WTC11 (cell line): Measurements from ENCODE around the gene KLHL40. TPM values are rescaled to one million over a fixed set of nuclear protein-coding genes. Genes with fewer than 3 reads are reported as not detected.

Experiments used
- ATAC-seq: fragments of 200-7000 bp; cut with Tn5 transposase; 2 replicates; pipeline ENCODE4 v1.10.0; 2021; ENCODE audit warnings: mild to moderate bottlenecking, moderate library complexity
- CTCF ChIA-PET: fragments of 300-600 bp; sonication (Branson Sonifier 250); formaldehyde crosslinking; loops from one replicate; lab custom pipeline; 2021; ENCODE audit warnings: antibody characterized with exemption; lab: Charles Lee
- POLR2A ChIA-PET: fragments of 350-600 bp; sonication (Branson Sonifier 250); formaldehyde crosslinking; loops from one replicate; lab custom pipeline; 2021; ENCODE audit warnings: antibody characterized with exemption; lab: Charles Lee
- DNase-seq: peaks from one replicate; pipeline ENCODE4 v3.0.0; 2021; ENCODE audit warnings: low spot score
- H3K27ac Mint-ChIP-seq: 2 replicates; pipeline ENCODE4 v1.8.0; 2021; ENCODE audit warnings: mixed read lengths
- H3K27me3 Mint-ChIP-seq: 2 replicates; pipeline ENCODE4 v1.8.0; 2021; ENCODE audit warnings: low read depth, mild to moderate bottlenecking, moderate library complexity, mixed read lengths
- H3K36me3 Mint-ChIP-seq: 2 replicates; pipeline ENCODE4 v1.8.0; 2021; ENCODE audit warnings: mixed read lengths
- H3K4me1 Mint-ChIP-seq: 2 replicates; pipeline ENCODE4 v1.8.0; 2022; ENCODE audit warnings: mixed read lengths
- H3K4me3 Mint-ChIP-seq: 2 replicates; pipeline ENCODE4 v1.8.0; 2021; ENCODE audit warnings: mild to moderate bottlenecking, moderate library complexity, mixed read lengths
- H3K9me3 Mint-ChIP-seq: 2 replicates; pipeline ENCODE4 v1.8.0; 2021; ENCODE audit warnings: mixed read lengths
- ELF4 ChIP-seq: sonication (generic); formaldehyde crosslinking; IDR thresholded peaks from 2 replicates; pipeline ENCODE4 v1.8.1; 2022; ENCODE audit warnings: low read depth, mild to moderate bottlenecking, moderate library complexity, missing genetic modification reagents
- FOXJ3 ChIP-seq: sonication (generic); formaldehyde crosslinking; IDR thresholded peaks from 2 replicates; pipeline ENCODE4 v1.9.0; 2021; ENCODE audit warnings: missing genetic modification reagents, mild to moderate bottlenecking, borderline replicate concordance
- FOXK1 ChIP-seq: sonication (generic); formaldehyde crosslinking; IDR thresholded peaks from 2 replicates; pipeline ENCODE4 v1.8.0; 2022; ENCODE audit warnings: mild to moderate bottlenecking, moderate library complexity, missing genetic modification reagents
- GRHL2 ChIP-seq: fragments of 250-450 bp; sonication (Bioruptor Pico); IDR thresholded peaks from 2 replicates; pipeline ENCODE4 v1.8.0; 2022; ENCODE audit warnings: mild to moderate bottlenecking, moderate library complexity; ENCODE audit not compliant: insufficient replicate concordance, severe bottlenecking
- MXD4 ChIP-seq: fragments of 250-450 bp; sonication (Bioruptor Pico); IDR thresholded peaks from 2 replicates; pipeline ENCODE4 v1.8.0; 2021; ENCODE audit warnings: mild to moderate bottlenecking, moderate library complexity, borderline replicate concordance
- MYBL2 ChIP-seq: sonication (generic); formaldehyde crosslinking; IDR thresholded peaks from 2 replicates; pipeline ENCODE4 v1.8.1; 2023; ENCODE audit warnings: mild to moderate bottlenecking, moderate library complexity, missing genetic modification reagents
- NR3C1 ChIP-seq: sonication (generic); formaldehyde crosslinking; conservative IDR thresholded peaks from 2 replicates; pipeline ENCODE4 v1.8.1; 2023; ENCODE audit warnings: low read depth, mild to moderate bottlenecking, missing genetic modification reagents
- TEAD4 ChIP-seq: sonication (generic); formaldehyde crosslinking; IDR thresholded peaks from 2 replicates; pipeline ENCODE4 v1.8.0; 2022; ENCODE audit warnings: mild to moderate bottlenecking, missing genetic modification reagents
- ZNF138 ChIP-seq: sonication (generic); formaldehyde crosslinking; conservative IDR thresholded peaks from 2 replicates; pipeline ENCODE4 v1.8.1; 2022; ENCODE audit warnings: mild to moderate bottlenecking, moderate library complexity, missing genetic modification reagents
- ZNF416 ChIP-seq: fragments of 250-450 bp; sonication (Bioruptor Pico); IDR thresholded peaks from 2 replicates; pipeline ENCODE4 v1.9.0; 2021; ENCODE audit warnings: mild to moderate bottlenecking, inconsistent platforms
- ZNF423 ChIP-seq: fragments of 250-450 bp; sonication (Bioruptor Pico); IDR thresholded peaks from 2 replicates; pipeline ENCODE4 v2.1.2; 2022; ENCODE audit warnings: mild to moderate bottlenecking, moderate library complexity
- total RNA-seq: library from RNA; stranded (reverse); gene quantifications from 3 replicates; pipeline ENCODE4 v1.2.3, GENCODE V29; 2021
- TF ChIP-seq, protein P1 (sequence below): sonication (generic); formaldehyde crosslinking; IDR thresholded peaks from 2 replicates; pipeline ENCODE4 v1.8.0; 2022; ENCODE audit warnings: mild to moderate bottlenecking, missing genetic modification reagents
- TF ChIP-seq, protein P2 (sequence below): sonication (generic); formaldehyde crosslinking; IDR thresholded peaks from 2 replicates; pipeline ENCODE4 v1.8.1; 2022; ENCODE audit warnings: low read depth, missing genetic modification reagents, borderline replicate concordance
- TF ChIP-seq, protein P3 (sequence below): fragments of 250-450 bp; sonication (Bioruptor Pico); IDR thresholded peaks from 2 replicates; pipeline ENCODE4 v1.9.0; 2021; ENCODE audit warnings: mild to moderate bottlenecking, borderline replicate concordance
- TF ChIP-seq, protein P4 (sequence below): sonication (generic); formaldehyde crosslinking; IDR thresholded peaks from 2 replicates; pipeline ENCODE4 v1.8.0; 2022; ENCODE audit warnings: mild to moderate bottlenecking, missing genetic modification reagents
- TF ChIP-seq, protein P5 (sequence below): sonication (generic); formaldehyde crosslinking; IDR thresholded peaks from 2 replicates; pipeline ENCODE4 v1.8.0; 2023; ENCODE audit warnings: missing genetic modification reagents, mild to moderate bottlenecking, borderline replicate concordance

Gene KLHL40
- total RNA-seq, 1 experiment from 2014 or later = not detected

DNA sequence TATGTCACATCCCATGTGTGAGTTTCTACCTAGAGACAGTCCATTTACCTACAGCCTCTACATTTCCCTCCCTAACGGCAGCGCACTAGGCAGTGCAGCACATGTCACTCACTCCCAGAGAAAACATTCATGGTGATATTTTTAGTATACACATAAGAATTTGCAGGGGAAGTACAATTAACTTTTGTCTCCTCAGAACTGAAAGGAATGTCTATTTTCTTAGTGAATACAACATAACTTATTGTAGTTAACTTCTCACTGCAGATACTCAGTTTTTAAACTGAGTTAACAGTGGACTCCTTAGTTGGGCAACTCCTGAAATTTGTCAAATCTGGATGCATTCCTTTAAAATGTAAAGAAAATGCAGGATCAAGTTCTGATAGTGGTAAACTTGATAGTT lies 36.3 kb upstream of the KLHL40 start:
- ATAC-seq (no peak), DNase-seq (no peak)
- TF ChIP-seq MYBL2 (CRISPR knock-in tag) (no peak), GRHL2 (no peak)
- TF ChIP-seq, protein P1, sequence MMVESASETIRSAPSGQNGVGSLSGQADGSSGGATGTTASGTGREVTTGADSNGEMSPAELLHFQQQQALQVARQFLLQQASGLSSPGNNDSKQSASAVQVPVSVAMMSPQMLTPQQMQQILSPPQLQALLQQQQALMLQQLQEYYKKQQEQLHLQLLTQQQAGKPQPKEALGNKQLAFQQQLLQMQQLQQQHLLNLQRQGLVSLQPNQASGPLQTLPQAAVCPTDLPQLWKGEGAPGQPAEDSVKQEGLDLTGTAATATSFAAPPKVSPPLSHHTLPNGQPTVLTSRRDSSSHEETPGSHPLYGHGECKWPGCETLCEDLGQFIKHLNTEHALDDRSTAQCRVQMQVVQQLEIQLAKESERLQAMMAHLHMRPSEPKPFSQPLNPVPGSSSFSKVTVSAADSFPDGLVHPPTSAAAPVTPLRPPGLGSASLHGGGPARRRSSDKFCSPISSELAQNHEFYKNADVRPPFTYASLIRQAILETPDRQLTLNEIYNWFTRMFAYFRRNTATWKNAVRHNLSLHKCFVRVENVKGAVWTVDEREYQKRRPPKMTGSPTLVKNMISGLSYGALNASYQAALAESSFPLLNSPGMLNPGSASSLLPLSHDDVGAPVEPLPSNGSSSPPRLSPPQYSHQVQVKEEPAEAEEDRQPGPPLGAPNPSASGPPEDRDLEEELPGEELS (CRISPR knock-in tag) = no peak
- Mint-ChIP-seq H3K27ac (0 out of 2 replicates have a peak overlapping the region, but pooled peaks have one; percentile 50), H3K9me3 (no peaks in the 10 kb centered on the region), H3K27me3 (no peaks in the 10 kb centered on the region), H3K4me1 (peaks cover 44% of the 10 kb centered on the region), H3K36me3 (peaks cover 35% of the 10 kb centered on the region), H3K4me3 (no peak overlapping the region)
- POLR2A ChIA-PET = interaction anchor here (1.3 kb wide), 1 partner anchor 98 kb away, joined by 4 read pairs; no protein-coding TSS in a partner anchor
- CTCF ChIA-PET = interaction anchor here (1.3 to 2.5 kb wide), 2 partner anchors 96 to 122 kb away, joined by 3 to 19 read pairs; no protein-coding TSS in a partner anchor

DNA sequence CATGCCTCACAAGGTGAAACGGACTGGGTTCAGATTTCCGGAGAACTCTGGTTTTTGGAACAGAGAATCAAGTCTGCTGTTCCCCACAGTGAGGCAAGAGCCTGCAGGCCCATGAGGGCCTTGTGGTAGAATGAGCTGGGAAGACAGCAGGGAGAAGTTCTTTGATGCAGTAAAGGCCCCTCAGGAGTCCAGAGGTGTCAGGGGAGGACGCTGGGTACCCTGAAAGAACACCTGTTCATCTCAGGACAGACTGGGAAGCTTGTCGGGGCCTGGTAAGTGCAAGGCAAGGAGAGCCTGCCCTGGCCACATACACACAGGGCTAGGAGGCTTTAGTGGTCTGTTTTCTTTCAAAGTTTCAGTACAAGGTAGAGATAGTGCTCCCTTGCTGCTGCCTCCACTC lies 35.6 kb upstream of the KLHL40 start:
- no peak for TF ChIP-seq FOXK1 (CRISPR knock-in tag)
- TF ChIP-seq, protein P2, sequence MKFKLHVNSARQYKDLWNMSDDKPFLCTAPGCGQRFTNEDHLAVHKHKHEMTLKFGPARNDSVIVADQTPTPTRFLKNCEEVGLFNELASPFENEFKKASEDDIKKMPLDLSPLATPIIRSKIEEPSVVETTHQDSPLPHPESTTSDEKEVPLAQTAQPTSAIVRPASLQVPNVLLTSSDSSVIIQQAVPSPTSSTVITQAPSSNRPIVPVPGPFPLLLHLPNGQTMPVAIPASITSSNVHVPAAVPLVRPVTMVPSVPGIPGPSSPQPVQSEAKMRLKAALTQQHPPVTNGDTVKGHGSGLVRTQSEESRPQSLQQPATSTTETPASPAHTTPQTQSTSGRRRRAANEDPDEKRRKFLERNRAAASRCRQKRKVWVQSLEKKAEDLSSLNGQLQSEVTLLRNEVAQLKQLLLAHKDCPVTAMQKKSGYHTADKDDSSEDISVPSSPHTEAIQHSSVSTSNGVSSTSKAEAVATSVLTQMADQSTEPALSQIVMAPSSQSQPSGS = no peak
- TF ChIP-seq ZNF416 (CRISPR knock-in tag) = no peak
- TF ChIP-seq ELF4 (CRISPR knock-in tag) = no peak
- no peak for TF ChIP-seq ZNF138 (CRISPR knock-in tag)
- TF ChIP-seq ZNF423 (CRISPR knock-in tag) = no peak
- TF ChIP-seq, protein P3, sequence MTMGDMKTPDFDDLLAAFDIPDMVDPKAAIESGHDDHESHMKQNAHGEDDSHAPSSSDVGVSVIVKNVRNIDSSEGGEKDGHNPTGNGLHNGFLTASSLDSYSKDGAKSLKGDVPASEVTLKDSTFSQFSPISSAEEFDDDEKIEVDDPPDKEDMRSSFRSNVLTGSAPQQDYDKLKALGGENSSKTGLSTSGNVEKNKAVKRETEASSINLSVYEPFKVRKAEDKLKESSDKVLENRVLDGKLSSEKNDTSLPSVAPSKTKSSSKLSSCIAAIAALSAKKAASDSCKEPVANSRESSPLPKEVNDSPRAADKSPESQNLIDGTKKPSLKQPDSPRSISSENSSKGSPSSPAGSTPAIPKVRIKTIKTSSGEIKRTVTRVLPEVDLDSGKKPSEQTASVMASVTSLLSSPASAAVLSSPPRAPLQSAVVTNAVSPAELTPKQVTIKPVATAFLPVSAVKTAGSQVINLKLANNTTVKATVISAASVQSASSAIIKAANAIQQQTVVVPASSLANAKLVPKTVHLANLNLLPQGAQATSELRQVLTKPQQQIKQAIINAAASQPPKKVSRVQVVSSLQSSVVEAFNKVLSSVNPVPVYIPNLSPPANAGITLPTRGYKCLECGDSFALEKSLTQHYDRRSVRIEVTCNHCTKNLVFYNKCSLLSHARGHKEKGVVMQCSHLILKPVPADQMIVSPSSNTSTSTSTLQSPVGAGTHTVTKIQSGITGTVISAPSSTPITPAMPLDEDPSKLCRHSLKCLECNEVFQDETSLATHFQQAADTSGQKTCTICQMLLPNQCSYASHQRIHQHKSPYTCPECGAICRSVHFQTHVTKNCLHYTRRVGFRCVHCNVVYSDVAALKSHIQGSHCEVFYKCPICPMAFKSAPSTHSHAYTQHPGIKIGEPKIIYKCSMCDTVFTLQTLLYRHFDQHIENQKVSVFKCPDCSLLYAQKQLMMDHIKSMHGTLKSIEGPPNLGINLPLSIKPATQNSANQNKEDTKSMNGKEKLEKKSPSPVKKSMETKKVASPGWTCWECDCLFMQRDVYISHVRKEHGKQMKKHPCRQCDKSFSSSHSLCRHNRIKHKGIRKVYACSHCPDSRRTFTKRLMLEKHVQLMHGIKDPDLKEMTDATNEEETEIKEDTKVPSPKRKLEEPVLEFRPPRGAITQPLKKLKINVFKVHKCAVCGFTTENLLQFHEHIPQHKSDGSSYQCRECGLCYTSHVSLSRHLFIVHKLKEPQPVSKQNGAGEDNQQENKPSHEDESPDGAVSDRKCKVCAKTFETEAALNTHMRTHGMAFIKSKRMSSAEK = 0 out of 2 replicates have a peak, but pooled peaks have one; percentile 30
- TF ChIP-seq MXD4 (CRISPR knock-in tag) = no peak
- no peaks in the 10 kb centered on the region for H3K27me3 Mint-ChIP-seq
- ChIA-PET CTCF (interaction anchor here (3.6 to 4.5 kb wide), 2 partner anchors 95 to 100 kb away, joined by 30 to 32 read pairs; no protein-coding TSS in a partner anchor), POLR2A (no interaction called here)
- no peaks in the 10 kb centered on the region for H3K9me3 Mint-ChIP-seq
- peaks cover 30% of the 10 kb centered on the region for H3K36me3 Mint-ChIP-seq
- DNase-seq (no peak), ATAC-seq (no peak)
- peak overlapping the region; percentile 78 for H3K27ac Mint-ChIP-seq
- H3K4me1 Mint-ChIP-seq = peaks cover 44% of the 10 kb centered on the region
- H3K4me3 Mint-ChIP-seq = no peak overlapping the region

DNA sequence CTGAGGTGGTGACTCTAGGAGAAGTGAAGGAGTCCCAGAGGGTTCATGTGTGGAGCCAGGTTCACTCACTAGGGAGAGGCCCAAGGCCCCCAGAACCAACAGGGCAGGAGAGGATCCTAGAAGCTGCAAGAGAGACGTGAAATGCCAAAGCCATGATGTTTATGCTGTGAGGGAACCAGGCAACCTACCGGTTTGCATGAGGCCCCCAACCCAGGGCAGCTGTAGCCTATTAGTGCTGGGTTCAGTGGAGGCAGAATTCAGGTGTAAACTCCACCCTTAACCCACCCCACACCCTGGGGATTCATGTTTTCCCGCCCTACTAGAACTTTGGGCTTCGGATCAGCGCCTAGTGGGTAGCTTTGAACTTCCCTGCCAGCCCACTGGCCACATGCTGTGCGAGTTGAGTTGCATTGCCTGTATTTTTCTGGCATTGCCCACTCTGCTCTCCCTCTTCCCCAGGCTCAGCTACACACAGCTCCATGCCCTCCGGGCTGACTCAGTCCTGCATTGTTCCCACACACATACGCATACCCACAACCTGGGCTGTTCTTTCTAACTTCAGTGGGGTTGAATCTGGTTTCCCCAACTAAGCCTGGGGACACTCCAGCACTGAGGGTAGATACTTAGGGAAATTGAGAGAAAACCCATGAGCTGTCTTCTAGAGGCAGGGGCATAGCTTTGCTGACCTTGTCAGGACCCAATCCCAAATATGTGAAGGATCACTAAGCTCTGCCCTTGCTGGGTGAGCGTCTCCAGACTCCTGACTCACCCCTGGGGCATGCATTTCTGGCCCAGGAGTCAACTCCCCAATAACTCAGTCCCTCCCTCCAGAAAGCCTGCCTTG lies 33.9 kb upstream of the KLHL40 start:
- H3K27ac Mint-ChIP-seq = peak overlapping the region; percentile 45
- no peak overlapping the region for H3K4me3 Mint-ChIP-seq
- ATAC-seq (no peak), DNase-seq (no peak)
- H3K36me3 Mint-ChIP-seq = peaks cover 15% of the 10 kb centered on the region
- no peaks in the 10 kb centered on the region for H3K9me3 Mint-ChIP-seq
- no peaks in the 10 kb centered on the region for H3K27me3 Mint-ChIP-seq
- CTCF ChIA-PET = interaction anchor here (0.7 to 4.5 kb wide), 16 partner anchors 9 to 230 kb away, joined by 3 to 32 read pairs (median 4); partner anchors contain the start of gene HIGD1A
- H3K4me1 Mint-ChIP-seq = peaks cover 58% of the 10 kb centered on the region
- POLR2A ChIA-PET = interaction anchor here (1.1 kb wide), 2 partner anchors 36 to 70 kb away, joined by 3 to 4 read pairs; no protein-coding TSS in a partner anchor
- TF ChIP-seq FOXJ3 (CRISPR knock-in tag) (no peak), TEAD4 (CRISPR knock-in tag) (no peak), NR3C1 (CRISPR knock-in tag) (no peak)
- TF ChIP-seq, protein P4, sequence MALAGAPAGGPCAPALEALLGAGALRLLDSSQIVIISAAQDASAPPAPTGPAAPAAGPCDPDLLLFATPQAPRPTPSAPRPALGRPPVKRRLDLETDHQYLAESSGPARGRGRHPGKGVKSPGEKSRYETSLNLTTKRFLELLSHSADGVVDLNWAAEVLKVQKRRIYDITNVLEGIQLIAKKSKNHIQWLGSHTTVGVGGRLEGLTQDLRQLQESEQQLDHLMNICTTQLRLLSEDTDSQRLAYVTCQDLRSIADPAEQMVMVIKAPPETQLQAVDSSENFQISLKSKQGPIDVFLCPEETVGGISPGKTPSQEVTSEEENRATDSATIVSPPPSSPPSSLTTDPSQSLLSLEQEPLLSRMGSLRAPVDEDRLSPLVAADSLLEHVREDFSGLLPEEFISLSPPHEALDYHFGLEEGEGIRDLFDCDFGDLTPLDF (CRISPR knock-in tag) = no peak
- TF ChIP-seq, protein P5, sequence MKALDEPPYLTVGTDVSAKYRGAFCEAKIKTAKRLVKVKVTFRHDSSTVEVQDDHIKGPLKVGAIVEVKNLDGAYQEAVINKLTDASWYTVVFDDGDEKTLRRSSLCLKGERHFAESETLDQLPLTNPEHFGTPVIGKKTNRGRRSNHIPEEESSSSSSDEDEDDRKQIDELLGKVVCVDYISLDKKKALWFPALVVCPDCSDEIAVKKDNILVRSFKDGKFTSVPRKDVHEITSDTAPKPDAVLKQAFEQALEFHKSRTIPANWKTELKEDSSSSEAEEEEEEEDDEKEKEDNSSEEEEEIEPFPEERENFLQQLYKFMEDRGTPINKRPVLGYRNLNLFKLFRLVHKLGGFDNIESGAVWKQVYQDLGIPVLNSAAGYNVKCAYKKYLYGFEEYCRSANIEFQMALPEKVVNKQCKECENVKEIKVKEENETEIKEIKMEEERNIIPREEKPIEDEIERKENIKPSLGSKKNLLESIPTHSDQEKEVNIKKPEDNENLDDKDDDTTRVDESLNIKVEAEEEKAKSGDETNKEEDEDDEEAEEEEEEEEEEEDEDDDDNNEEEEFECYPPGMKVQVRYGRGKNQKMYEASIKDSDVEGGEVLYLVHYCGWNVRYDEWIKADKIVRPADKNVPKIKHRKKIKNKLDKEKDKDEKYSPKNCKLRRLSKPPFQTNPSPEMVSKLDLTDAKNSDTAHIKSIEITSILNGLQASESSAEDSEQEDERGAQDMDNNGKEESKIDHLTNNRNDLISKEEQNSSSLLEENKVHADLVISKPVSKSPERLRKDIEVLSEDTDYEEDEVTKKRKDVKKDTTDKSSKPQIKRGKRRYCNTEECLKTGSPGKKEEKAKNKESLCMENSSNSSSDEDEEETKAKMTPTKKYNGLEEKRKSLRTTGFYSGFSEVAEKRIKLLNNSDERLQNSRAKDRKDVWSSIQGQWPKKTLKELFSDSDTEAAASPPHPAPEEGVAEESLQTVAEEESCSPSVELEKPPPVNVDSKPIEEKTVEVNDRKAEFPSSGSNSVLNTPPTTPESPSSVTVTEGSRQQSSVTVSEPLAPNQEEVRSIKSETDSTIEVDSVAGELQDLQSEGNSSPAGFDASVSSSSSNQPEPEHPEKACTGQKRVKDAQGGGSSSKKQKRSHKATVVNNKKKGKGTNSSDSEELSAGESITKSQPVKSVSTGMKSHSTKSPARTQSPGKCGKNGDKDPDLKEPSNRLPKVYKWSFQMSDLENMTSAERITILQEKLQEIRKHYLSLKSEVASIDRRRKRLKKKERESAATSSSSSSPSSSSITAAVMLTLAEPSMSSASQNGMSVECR (CRISPR knock-in tag) = no peak
